MCF 10A (cell line): ENCODE data around the gene MLYCD. TPM values are rescaled to one million over a fixed set of nuclear protein-coding genes. Genes with fewer than 3 reads are reported as not detected.

Experiments
- BruUV-seq: library from RNA; stranded (reverse); fragments of 400-500 nt; replicated peaks from 2 replicates; lab custom pipeline; 2021; lab: Mats Ljungman, UMichigan
- CTCF ChIA-PET: fragments of 300-600 bp; sonication (Branson Sonifier 250); formaldehyde crosslinking; extraction: SDS; loops from one replicate; lab custom pipeline; 2021; ENCODE audit warnings: antibody characterized with exemption, inconsistent platforms; lab: Yijun Ruan, JAX
- POLR2A ChIA-PET: fragments of 300-600, 350-650 bp; sonication (Branson Sonifier 250); formaldehyde crosslinking; extraction: SDS; loops from one replicate; lab custom pipeline; 2020; ENCODE audit warnings: antibody characterized with exemption, inconsistent platforms; lab: Yijun Ruan, JAX
- DNase-seq: peaks from one replicate; pipeline ENCODE4 v3.0.0-alpha.2; 2018; ENCODE audit not compliant: unreplicated experiment
- H3K27ac Mint-ChIP-seq: one replicate; pipeline ENCODE4 v1.8.0; 2022; ENCODE audit warnings: mild to moderate bottlenecking, low read depth, mixed read lengths; ENCODE audit not compliant: unreplicated experiment
- H3K27me3 Mint-ChIP-seq: one replicate; pipeline ENCODE4 v1.8.0; 2022; ENCODE audit warnings: mixed read lengths; ENCODE audit not compliant: insufficient read depth, unreplicated experiment
- H3K36me3 Mint-ChIP-seq: one replicate; pipeline ENCODE4 v1.8.0; 2022; ENCODE audit warnings: mild to moderate bottlenecking, moderate library complexity, mixed read lengths; ENCODE audit not compliant: insufficient read depth, unreplicated experiment
- H3K4me1 Mint-ChIP-seq: one replicate; pipeline ENCODE4 v1.8.0; 2022; ENCODE audit warnings: mixed read lengths; ENCODE audit not compliant: insufficient read depth, unreplicated experiment
- H3K4me3 Mint-ChIP-seq: one replicate; pipeline ENCODE4 v1.8.0; 2022; ENCODE audit warnings: mild to moderate bottlenecking, moderate library complexity, mixed read lengths; ENCODE audit not compliant: unreplicated experiment
- H3K9me3 Mint-ChIP-seq: one replicate; pipeline ENCODE4 v1.8.0; 2022; ENCODE audit warnings: mixed read lengths; ENCODE audit not compliant: unreplicated experiment
- intact Hi-C: fragments of 100-400 bp; cut with micrococcal nuclease; formaldehyde crosslinking; loops from 2 replicates; pipeline ENCODE4 v1.14.1; 2022
- total RNA-seq: library from RNA; stranded (reverse); gene quantifications from 2 replicates; pipeline ENCODE4 v1.2.3, GENCODE V29; 2022
- TF ChIP-seq, protein P1 (sequence below): fragments of 200-600 bp; IDR thresholded peaks from one replicate; pipeline ENCODE4 v1.8.0; 2022; ENCODE audit warnings: antibody characterized with exemption, mild to moderate bottlenecking; ENCODE audit not compliant: unreplicated experiment

The MLYCD gene
- total RNA-seq, 1 experiment from 2014 or later, result 2.5 TPM

GRCh38 chr16:83970430-83970815, 71.5 kb downstream of the MLYCD start:
- intact Hi-C loops, result no loop called here
- H3K4me3 Mint-ChIP-seq, result no peak overlapping the region
- peaks cover 6% of the 10 kb centered on the region for H3K4me1 Mint-ChIP-seq
- no peak for DNase-seq
- H3K9me3 Mint-ChIP-seq, result no peaks in the 10 kb centered on the region
- TF ChIP-seq, protein P1, sequence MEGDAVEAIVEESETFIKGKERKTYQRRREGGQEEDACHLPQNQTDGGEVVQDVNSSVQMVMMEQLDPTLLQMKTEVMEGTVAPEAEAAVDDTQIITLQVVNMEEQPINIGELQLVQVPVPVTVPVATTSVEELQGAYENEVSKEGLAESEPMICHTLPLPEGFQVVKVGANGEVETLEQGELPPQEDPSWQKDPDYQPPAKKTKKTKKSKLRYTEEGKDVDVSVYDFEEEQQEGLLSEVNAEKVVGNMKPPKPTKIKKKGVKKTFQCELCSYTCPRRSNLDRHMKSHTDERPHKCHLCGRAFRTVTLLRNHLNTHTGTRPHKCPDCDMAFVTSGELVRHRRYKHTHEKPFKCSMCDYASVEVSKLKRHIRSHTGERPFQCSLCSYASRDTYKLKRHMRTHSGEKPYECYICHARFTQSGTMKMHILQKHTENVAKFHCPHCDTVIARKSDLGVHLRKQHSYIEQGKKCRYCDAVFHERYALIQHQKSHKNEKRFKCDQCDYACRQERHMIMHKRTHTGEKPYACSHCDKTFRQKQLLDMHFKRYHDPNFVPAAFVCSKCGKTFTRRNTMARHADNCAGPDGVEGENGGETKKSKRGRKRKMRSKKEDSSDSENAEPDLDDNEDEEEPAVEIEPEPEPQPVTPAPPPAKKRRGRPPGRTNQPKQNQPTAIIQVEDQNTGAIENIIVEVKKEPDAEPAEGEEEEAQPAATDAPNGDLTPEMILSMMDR, result no peak
- H3K36me3 Mint-ChIP-seq, result peaks cover 7% of the 10 kb centered on the region
- BruUV-seq, result no TSS peak
- ChIA-PET CTCF (interaction anchor here (0.6 to 3.3 kb wide), 10 partner anchors 12 to 302 kb away, joined by 3 to 18 read pairs (median 6); partner anchors contain the start of genes OSGIN1 and SLC38A8), POLR2A (interaction anchor here (1.4 kb wide), 1 partner anchor 13 kb away, joined by 4 read pairs; no protein-coding TSS in a partner anchor)
- no peak overlapping the region for H3K27ac Mint-ChIP-seq
- peaks cover 23% of the 10 kb centered on the region for H3K27me3 Mint-ChIP-seq

DNA sequence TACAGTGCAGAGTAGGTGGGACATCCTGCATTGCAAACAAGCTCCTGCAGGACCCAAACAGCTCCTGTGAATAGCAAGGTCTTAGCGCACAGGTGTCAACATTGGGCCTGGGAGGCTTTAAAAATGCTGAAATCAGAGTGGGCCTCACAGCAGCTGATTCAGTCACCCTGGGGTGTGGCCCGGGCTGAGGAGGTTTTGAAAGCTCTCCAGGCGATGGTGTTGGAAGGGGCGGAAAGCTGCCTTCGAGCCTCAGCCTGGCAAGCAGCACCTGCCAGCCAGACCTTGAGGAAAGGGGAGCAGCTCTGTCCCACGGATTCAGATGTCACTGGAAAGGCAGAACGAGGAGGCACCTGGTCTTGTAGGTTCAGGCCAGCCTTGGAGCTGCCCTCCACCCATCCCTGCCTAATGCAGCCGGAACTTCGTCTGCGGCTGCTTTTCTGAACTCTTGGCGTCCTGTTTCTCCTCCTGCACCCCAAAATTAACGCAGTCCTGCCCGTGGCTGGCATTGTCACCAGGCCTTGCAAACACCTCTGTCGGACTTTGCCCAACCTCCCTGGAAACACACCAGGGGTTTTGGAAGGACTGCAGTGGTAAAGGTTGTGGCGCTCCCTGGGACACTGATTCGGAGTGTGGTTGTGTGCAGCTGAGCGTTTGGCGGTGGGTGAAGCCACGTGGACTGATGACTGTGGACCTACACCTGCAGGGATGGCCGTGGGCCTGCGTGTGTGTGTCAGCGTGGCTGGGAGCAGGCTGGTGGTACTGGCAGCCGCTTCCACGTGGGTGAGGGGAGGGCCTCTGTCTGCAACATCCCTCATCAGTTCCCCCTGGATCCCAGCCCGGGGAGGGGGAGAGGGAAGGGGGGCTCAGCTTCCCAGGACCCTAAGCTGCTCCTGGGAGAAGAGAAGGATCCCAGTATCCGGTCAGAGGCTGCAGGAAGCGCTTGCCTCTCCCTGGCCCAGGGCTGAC, 72.5 kb downstream of the MLYCD start:
- intact Hi-C loops, result no loop called here
- peaks cover 7% of the 10 kb centered on the region for H3K36me3 Mint-ChIP-seq
- BruUV-seq, result no TSS peak
- no peak overlapping the region for H3K27ac Mint-ChIP-seq
- TF ChIP-seq, protein P1, result no peak
- H3K4me1 Mint-ChIP-seq, result peaks cover 6% of the 10 kb centered on the region
- peak; percentile 3 for DNase-seq
- ChIA-PET CTCF (interaction anchor here (0.6 to 3.3 kb wide), 11 partner anchors 9 to 215 kb away, joined by 3 to 18 read pairs (median 4); partner anchors contain the start of genes OSGIN1, SLC38A8 and TAF1C), POLR2A (interaction anchor here (0.6 to 1.4 kb wide), 3 partner anchors 12 to 204 kb away, joined by 3 to 4 read pairs (median 3); no protein-coding TSS in a partner anchor)
- H3K9me3 Mint-ChIP-seq, result no peaks in the 10 kb centered on the region
- peaks cover 23% of the 10 kb centered on the region for H3K27me3 Mint-ChIP-seq
- H3K4me3 Mint-ChIP-seq, result no peak overlapping the region

GRCh38 chr16:83972256-83973008, 73.5 kb downstream of the MLYCD start:
- H3K9me3 Mint-ChIP-seq, result no peaks in the 10 kb centered on the region
- intact Hi-C loops, result no loop called here
- TF ChIP-seq, protein P1, result no peak
- H3K4me1 Mint-ChIP-seq, result peaks cover 6% of the 10 kb centered on the region
- H3K27me3 Mint-ChIP-seq, result peaks cover 23% of the 10 kb centered on the region
- H3K36me3 Mint-ChIP-seq, result peaks cover 7% of the 10 kb centered on the region
- CTCF ChIA-PET, result interaction anchor here (0.6 to 3.3 kb wide), 6 partner anchors 8 to 74 kb away, joined by 3 to 12 read pairs (median 4); partner anchors contain the start of gene SLC38A8
- no peak for DNase-seq
- no TSS peak for BruUV-seq
- POLR2A ChIA-PET, result no interaction called here
- H3K27ac Mint-ChIP-seq, result no peak overlapping the region
- no peak overlapping the region for H3K4me3 Mint-ChIP-seq
